ENCODE measurements around the gene KLHL22. TPM values are rescaled to one million over a fixed set of nuclear protein-coding genes. Genes with fewer than 3 reads are reported as not detected.
"Not testable (repeated sequence)": the region's sequence is repeated elsewhere in the genome, so short reads cannot be mapped to it uniquely, and the experiment has no call there.

The KLHL22 gene
- total RNA-seq, 1 experiment from 2014 or later = 36.2 TPM

DNA sequence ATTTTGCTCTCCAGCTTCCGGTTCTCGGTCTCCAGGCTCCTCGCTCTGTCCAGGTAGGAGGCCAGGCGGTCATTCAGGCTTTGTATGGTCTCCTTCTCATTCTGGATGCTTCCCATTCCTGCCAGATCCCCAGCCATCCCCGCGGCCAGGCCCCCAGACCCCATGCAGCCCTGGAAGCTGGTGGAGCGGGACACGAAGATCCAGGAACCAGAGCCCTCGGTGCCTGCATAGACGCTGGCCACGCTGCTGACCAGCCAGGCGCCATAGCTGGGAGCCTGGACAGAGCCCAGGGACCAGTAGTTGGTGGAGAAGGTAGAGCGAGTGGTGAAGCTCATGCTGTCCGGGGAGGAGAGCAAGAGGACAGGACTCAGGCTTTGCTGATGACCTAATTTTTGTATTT, 11.8 kb downstream of the KLHL22 start:
- no peak for TF ChIP-seq CTCF (conservative IDR thresholded peaks at IDR 0.05; ENCODE audit: low read depth, low read length)
- no peak for TF ChIP-seq EZH2 (IDR thresholded peaks at IDR 0.05; ENCODE audit: borderline replicate concordance, low read depth, low read length, poor library complexity, severe bottlenecking)
- POLR2A ChIA-PET (ENCODE audit: low non-redundant PET) = no interaction called here
- H3K36me3 ChIP-seq (ENCODE audit: insufficient read depth, low read length, poor library complexity, severe bottlenecking) = no peaks in the 10 kb centered on the region
- H3K4me3 ChIP-seq (ENCODE audit: low read depth, low read length, poor library complexity, severe bottlenecking) = no peak overlapping the region
- H3K27me3 ChIP-seq (replicated peaks; ENCODE audit: insufficient read depth, low read depth, low read length, poor library complexity) = no peaks in the 10 kb centered on the region
- no peak overlapping the region for H3K27ac ChIP-seq (ENCODE audit: low read depth, low read length, poor library complexity, severe bottlenecking)
- no TSS peak for BruUV-seq (replicated peaks)
- H3K4me1 ChIP-seq (ENCODE audit: insufficient read depth, low read length, poor library complexity, severe bottlenecking) = no peaks in the 10 kb centered on the region
- no peak for DNase-seq (ENCODE audit: low spot score)
- CTCF ChIA-PET = no interaction called here
- intact Hi-C loops (cut with micrococcal nuclease; ENCODE audit: unreplicated experiment) = no loop called here
- H3K9me3 ChIP-seq (ENCODE audit: low read depth, low read length, poor library complexity, severe bottlenecking) = no peaks in the 10 kb centered on the region

GRCh38 chr22:20483143-20483506, 12.5 kb downstream of the KLHL22 start:
- H3K9me3 ChIP-seq (ENCODE audit: low read depth, low read length, poor library complexity, severe bottlenecking); H3K27ac ChIP-seq (ENCODE audit: low read depth, low read length, poor library complexity, severe bottlenecking); POLR2A ChIA-PET (ENCODE audit: low non-redundant PET); H3K4me1 ChIP-seq (ENCODE audit: insufficient read depth, low read length, poor library complexity, severe bottlenecking); H3K36me3 ChIP-seq (ENCODE audit: insufficient read depth, low read length, poor library complexity, severe bottlenecking); CTCF ChIA-PET; DNase-seq (ENCODE audit: low spot score); BruUV-seq (replicated peaks); H3K4me3 ChIP-seq (ENCODE audit: low read depth, low read length, poor library complexity, severe bottlenecking); intact Hi-C loops (cut with micrococcal nuclease; ENCODE audit: unreplicated experiment); H3K27me3 ChIP-seq (replicated peaks; ENCODE audit: insufficient read depth, low read depth, low read length, poor library complexity): not testable (repeated sequence)

GRCh38 chr22:20479612-20480196, 15.9 kb downstream of the KLHL22 start:
- CTCF ChIA-PET = no interaction called here
- no peak for DNase-seq (ENCODE audit: low spot score)
- POLR2A ChIA-PET (ENCODE audit: low non-redundant PET) = no interaction called here
- no peaks in the 10 kb centered on the region for H3K4me1 ChIP-seq (ENCODE audit: insufficient read depth, low read length, poor library complexity, severe bottlenecking)
- H3K36me3 ChIP-seq (ENCODE audit: insufficient read depth, low read length, poor library complexity, severe bottlenecking) = no peaks in the 10 kb centered on the region
- no peak overlapping the region for H3K4me3 ChIP-seq (ENCODE audit: low read depth, low read length, poor library complexity, severe bottlenecking)
- TF ChIP-seq EZH2 (IDR thresholded peaks at IDR 0.05; ENCODE audit: borderline replicate concordance, low read depth, low read length, poor library complexity, severe bottlenecking) (no peak), CTCF (conservative IDR thresholded peaks at IDR 0.05; ENCODE audit: low read depth, low read length) (no peak)
- no peaks in the 10 kb centered on the region for H3K9me3 ChIP-seq (ENCODE audit: low read depth, low read length, poor library complexity, severe bottlenecking)
- no peak overlapping the region for H3K27ac ChIP-seq (ENCODE audit: low read depth, low read length, poor library complexity, severe bottlenecking)
- intact Hi-C loops (cut with micrococcal nuclease; ENCODE audit: unreplicated experiment) = no loop called here
- no TSS peak for BruUV-seq (replicated peaks)
- H3K27me3 ChIP-seq (replicated peaks; ENCODE audit: insufficient read depth, low read depth, low read length, poor library complexity) = no peaks in the 10 kb centered on the region

DNA sequence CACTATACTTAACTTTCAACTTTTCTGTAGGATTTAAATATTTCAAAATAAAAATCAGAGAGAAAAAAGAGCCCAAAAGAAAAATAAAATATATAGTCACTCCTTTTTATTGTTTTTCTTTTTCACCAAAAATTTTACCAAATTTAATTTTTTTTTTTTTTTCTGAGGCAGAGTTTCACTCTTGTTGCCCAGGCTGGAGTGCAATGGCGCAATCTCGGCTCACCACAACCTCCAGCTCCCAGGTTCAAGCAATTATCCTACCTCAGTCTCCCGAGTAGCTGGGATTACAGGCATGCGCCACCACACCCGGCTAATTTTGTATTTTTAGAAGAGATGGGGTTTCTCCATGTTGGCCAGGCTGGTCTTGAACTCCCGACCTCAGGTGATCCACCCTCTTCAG, 17.5 kb downstream of the KLHL22 start:
- POLR2A ChIA-PET (ENCODE audit: low non-redundant PET); CTCF ChIA-PET; H3K4me1 ChIP-seq (ENCODE audit: insufficient read depth, low read length, poor library complexity, severe bottlenecking); H3K9me3 ChIP-seq (ENCODE audit: low read depth, low read length, poor library complexity, severe bottlenecking); H3K36me3 ChIP-seq (ENCODE audit: insufficient read depth, low read length, poor library complexity, severe bottlenecking); H3K27ac ChIP-seq (ENCODE audit: low read depth, low read length, poor library complexity, severe bottlenecking); H3K27me3 ChIP-seq (replicated peaks; ENCODE audit: insufficient read depth, low read depth, low read length, poor library complexity); DNase-seq (ENCODE audit: low spot score); BruUV-seq (replicated peaks); intact Hi-C loops (cut with micrococcal nuclease; ENCODE audit: unreplicated experiment); H3K4me3 ChIP-seq (ENCODE audit: low read depth, low read length, poor library complexity, severe bottlenecking): not testable (repeated sequence)

DNA sequence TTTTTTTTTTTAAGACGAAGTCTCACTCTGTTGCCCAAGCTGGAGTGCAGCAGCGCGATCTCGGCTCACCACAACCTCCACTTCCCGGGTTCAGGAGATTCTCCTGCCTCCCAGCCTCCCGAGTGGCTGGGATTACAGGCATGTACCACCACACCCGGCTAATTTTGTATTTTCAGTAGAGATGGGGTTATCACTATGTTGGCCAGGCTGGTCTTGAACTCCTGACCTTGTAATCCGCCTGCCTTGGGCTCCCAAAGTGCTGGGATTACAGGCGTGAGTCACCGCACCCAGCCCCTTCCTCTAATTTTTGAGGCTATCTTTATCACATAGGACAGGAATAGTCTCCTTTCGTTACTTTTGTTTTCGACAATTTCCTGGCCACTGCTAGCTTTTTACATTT, 20.0 kb downstream of the KLHL22 start:
- DNase-seq (ENCODE audit: low spot score); H3K36me3 ChIP-seq (ENCODE audit: insufficient read depth, low read length, poor library complexity, severe bottlenecking); POLR2A ChIA-PET (ENCODE audit: low non-redundant PET); H3K9me3 ChIP-seq (ENCODE audit: low read depth, low read length, poor library complexity, severe bottlenecking); H3K27ac ChIP-seq (ENCODE audit: low read depth, low read length, poor library complexity, severe bottlenecking); intact Hi-C loops (cut with micrococcal nuclease; ENCODE audit: unreplicated experiment); H3K4me3 ChIP-seq (ENCODE audit: low read depth, low read length, poor library complexity, severe bottlenecking); BruUV-seq (replicated peaks); CTCF ChIA-PET; H3K4me1 ChIP-seq (ENCODE audit: insufficient read depth, low read length, poor library complexity, severe bottlenecking); H3K27me3 ChIP-seq (replicated peaks; ENCODE audit: insufficient read depth, low read depth, low read length, poor library complexity): not testable (repeated sequence)
